SKM-1 (cell line): Measurements from ENCODE around the gene MYBBP1A.

Experiments
- DNase-seq: peaks from one replicate; lab custom pipeline; 2025; ENCODE audit not compliant: unreplicated experiment; lab: John Stamatoyannopoulos, UW

The MYBBP1A gene

DNA sequence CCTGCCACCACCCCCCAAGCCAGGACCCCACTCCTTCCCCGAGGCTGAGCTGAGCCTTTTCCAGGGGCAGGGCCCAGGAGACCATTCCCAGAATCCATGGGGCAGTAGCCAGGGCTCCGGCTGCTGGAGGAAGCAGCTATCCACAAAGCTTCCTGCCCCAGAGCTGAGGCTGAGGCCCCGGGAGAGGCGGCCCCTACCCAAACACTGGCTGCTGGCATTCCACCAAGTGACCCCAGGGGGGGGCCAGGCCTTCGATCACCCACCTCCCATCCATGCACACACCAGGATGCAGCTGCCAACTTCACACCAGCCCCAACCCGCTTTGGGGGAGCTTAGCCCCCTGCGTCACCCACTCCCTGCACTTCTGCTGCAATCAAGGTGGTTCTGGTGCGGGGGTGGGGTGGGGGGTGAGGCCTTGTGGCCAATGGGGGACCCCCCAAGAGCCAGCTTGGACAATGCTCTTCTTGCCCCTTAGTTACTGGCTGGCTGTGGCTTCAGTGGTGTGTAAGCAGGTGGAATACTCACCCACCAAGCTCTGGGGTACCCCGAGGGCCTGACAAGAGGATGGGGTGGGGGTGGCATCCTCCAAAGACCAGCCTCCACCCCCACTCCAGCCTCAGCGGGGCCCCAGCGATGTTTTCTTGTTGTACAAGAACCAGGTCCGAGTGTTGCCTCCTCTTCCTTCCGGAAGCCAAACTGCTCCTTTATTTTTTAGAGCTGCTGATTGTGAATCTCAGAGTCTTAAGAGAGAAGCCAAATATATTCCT lies 16.8 kb downstream of the MYBBP1A start:
- DNase-seq = no peak

GRCh38 chr17:4537451-4538235 lies 17.5 kb downstream of the MYBBP1A start:
- no peak for DNase-seq

DNA sequence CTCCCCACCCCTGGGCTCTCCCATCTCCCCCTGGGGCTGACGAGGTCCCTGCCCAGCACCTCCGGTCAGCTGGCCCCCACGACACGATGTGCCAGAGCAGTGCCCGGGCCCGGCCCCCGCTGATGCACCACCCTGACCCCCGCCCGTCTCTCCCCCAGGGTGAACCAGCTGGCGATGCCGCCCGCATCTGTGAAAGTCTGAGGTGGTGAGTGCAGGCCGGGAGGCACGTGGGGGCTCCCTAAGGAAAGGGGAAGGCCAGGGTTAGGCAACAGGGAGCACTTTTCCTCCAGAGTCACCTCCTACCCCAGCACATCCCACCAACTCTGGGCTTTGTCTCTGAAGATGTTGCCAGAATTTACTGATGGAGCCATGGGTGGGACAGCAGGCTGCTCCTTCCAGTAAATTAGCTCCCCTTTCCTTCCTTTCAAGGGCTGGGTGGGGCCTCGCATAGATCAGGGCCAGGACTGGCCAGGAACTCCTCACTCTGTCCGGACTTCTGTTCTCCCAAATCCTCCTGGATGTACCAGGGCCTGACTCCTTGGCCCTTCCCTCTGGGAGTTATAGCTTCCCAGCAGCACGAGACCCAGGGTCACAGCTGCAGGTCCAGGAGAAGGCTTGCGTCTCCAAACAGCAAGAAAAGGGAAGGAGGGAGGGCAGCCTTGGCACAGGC lies 18.3 kb downstream of the MYBBP1A start:
- DNase-seq = no peak

GRCh38 chr17:4536259-4536741 lies 18.9 kb downstream of the MYBBP1A start:
- DNase-seq = no peak

GRCh38 chr17:4535667-4536258 lies 19.4 kb downstream of the MYBBP1A start:
- no peak for DNase-seq

GRCh38 chr17:4534928-4535666 lies 20.1 kb downstream of the MYBBP1A start:
- DNase-seq = no peak

GRCh38 chr17:4534515-4534914 lies 20.7 kb downstream of the MYBBP1A start:
- DNase-seq = no peak

DNA sequence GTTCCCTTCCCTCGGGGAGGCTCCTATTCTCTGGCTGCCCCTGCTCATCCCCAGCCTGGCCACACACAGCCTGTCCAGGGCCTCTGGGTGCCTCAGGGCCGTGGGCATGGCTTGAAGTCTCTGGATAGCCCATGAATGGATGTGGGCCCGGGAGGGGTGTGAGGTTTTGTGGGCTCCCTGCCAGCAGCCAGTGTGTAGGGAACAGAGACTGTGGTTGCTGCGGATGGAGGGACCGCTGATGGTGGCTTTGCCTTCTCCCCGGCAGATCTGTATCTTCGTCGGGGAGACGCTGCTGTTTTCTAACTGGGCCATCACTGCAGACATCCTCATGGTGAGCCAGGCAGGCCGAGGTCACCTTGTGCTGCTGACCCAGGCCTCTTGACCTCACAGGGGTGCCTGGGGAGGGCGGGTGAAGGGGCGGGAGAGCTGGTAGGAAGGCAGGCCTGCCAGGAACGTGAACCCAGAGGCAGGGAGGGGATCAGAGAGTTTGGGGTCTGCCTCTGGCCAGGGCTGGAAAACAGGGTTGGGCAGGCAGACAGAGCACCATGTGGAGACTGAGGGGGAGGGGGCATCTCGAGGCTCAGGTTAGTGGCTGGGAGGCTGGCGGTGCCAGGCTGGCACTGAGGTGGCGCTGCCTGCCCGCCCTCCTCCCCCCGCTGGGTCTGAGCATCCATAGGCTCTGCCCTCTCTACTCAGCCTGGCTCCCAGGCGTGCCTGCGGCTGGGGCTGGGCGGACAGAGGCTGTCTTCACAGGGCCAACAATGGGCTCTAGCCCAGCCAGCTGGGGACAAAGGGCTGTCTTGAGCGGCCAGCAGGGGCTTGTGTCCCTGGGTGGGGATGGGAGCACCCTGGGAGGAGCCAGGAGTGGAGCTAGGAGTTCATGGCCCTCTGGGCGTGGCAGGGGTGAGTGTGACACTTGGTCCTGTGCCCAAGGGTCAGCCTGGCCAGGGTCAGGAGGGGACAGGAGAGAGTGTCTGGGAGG lies 21.4 kb downstream of the MYBBP1A start:
- DNase-seq = no peak

- no peak for DNase-seq
Measured at GRCh38 chr17:4532860-4533522, 22.2 kb downstream of the MYBBP1A start.

- no peak for DNase-seq
Measured at GRCh38 chr17:4531988-4532736, 23.0 kb downstream of the MYBBP1A start.

DNA sequence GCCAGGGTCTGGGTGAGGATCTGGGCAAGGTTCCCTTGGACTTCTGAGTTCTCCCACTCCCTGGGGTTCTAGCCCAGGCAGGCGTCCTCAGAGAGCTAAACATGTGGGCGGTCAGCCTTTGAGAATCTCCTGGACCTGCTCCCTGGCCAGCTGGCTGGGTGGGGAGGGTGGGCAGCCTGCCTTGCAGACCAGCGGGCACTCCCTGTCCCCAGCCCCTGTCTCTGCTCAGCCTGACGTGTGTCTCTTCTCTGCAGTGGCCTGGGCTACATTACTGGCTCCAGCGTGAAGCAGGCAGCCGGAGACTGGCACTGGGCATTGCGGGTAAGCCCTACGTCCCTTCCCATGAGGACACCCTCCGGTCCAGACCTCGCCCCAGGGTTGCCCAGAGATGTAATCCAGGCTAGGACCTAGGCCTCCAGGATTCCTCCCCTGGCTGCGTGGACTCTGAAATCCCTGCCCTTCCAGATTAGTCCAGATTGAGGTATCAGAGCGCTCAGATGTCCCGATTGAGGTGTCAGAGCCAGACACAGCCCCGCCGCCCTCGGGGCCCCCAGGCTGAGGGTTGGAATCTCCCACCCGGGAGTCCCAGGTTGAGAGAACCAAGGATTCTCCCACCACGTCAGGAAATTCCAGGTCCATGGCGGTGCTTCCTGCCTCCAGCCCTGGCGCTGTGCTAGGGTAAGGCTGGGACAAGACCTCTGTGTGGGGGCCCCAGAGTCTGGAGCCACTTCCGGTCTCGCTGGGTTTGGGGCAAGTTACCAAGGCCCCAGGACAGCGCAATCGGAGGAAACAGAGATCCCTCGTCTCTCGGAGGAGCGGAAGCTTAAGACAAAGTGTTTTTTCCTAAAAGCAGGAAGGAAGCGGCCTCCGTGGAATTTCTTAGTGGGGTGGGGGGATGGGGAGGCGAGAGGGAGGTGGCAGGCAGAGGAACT lies 24.1 kb downstream of the MYBBP1A start:
- no peak for DNase-seq

DNA sequence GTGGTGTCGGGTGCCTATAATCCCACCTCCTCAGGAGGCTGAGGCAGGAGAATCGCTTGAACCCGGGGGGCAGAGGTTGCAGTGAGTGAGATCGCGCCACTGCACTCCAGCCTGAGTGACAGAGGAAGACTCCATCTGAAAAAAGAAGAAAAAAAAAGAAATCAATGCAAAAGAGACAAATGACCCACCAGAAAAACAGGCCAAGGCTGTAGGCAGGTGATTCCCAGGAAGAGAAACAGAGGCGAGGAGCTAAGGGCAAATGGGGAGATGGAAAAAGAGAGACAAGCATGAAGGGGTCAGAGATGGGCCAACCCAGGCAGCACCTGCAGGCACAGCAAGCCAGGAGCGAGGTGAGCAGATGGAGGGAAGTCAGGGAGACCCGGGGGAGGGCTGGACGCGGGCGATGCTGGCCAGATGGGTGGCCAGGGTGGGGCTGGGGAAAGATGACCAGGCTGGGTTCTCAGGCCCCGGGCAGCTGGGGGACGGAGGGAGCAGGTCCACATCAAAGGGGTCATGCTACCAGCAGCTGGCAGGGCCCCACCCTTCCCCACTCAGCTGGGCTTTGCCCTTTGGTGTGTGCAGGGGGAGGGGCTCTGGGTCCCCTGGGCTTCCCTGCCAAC lies 25.5 kb downstream of the MYBBP1A start:
- no peak for DNase-seq

DNA sequence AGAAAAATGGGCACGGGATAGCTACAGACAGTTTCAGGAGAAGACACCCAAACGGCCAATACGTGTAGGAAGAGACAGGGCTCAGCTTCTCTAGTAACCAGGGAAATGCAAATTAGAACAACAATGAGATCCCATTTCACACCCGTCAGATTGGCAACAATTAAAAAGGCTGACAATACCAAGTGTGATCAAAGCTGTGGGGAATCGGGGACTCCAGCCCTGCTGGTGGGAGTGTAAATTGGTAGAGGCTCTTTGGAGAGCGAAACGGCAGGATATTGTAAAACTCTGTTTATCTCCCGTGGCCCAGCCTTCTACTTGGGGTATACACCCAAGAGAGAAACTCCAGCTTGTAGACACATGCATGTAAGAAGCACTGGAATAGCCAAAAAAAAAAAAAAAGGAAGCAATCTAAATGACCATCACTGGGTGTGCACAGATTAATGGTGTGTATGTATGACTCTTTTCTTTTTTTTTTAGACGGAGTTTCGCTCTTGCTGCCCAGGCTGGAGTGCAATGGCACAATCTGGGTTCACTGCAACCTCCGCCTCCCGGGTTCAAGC lies 27.5 kb downstream of the MYBBP1A start:
- DNase-seq = no peak

DNA sequence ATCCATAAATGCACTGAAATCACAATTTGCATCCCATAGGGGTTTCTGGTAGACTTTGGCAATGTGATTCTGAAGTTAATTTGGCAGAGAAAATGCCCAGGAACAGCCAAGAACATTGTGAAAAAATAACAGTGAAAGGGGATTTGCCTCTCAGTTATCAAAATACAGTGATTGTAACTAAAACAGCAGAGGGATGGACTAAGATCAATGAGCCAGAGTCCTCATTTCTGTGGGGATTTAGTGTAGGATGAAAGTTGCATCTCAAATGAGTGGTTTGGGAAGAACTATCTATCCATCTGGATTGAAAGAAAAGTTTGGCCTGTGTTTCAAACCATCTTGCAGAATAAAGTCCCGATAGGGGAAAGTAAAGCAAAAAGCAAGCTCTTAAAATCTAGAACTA lies 28.1 kb downstream of the MYBBP1A start:
- DNase-seq = no peak

- DNase-seq = no peak
Measured at GRCh38 chr17:4525691-4526397, 29.3 kb downstream of the MYBBP1A start.

DNA sequence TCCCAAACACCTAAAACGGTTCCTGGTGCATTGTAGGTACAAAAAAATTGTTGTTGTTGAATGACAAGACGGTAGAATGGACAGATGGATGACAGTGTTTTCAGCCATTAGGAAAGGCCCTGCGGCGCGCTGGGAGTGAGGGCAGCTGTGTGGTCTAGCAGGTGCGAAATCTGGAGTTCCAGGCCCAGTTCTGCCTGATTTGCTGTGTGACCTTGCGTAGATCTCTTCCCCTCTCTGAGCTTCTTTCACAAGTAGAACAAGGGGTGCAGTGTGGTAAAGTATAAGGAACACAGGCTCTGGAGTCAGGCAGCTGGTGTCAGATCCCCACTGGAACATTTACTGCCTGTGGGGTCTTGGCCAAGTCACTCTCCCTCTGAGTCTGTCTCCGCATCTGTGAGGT lies 31.2 kb downstream of the MYBBP1A start:
- no peak for DNase-seq
